Fibroblast of the aortic adventitia (primary cell): ENCODE measurements around the gene SMAD9. TPM values are rescaled to one million over a fixed set of nuclear protein-coding genes. Genes with fewer than 3 reads are reported as not detected.

ENCODE experiments used
- DNase-seq: peaks from one replicate; pipeline ENCODE4 v3.0.0-alpha.2; 2010; ENCODE audit warnings: low read depth
- H3K4me3 ChIP-seq: 2 replicates; pipeline ENCODE4 v1.5.1; 2011; ENCODE audit warnings: low read depth, mild to moderate bottlenecking, control low read depth, low read length, moderate library complexity
- total RNA-seq: library from RNA; depleted of rRNA; stranded (reverse); fragments of >200 nt; gene quantifications from 2 replicates; pipeline ENCODE4 v1.2.3, GENCODE V29; 2012; ENCODE audit warnings: low replicate concordance
- TF ChIP-seq, protein P1 (sequence below): IDR thresholded peaks from 2 replicates; pipeline ENCODE4 v1.5.1; 2011; ENCODE audit warnings: mild to moderate bottlenecking, low read length, control low read depth, inconsistent platforms; ENCODE audit not compliant: insufficient read depth

SMAD9 gene
- total RNA-seq, 1 donor, result 8.2 TPM

DNA sequence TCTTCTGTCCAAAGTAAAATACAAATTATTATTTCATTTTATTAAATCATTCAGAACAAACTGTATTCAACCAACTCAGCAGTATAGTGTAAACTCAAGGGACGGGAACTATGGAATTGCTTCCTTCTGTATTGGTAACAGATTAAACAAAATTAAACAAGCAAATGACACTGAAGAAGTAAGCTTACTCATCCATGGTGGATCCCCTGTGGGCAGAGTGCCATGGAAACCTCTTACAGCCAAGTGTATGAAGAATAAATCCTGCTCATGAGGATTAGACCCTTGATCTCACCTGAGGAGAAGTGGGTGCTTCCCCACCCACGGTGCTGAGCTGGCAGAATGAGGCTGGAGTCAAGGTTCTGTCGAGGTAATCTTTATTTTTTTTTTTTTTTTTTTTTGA lies 119.0 kb downstream of the SMAD9 start:
- no peak for DNase-seq
- H3K4me3 ChIP-seq, result no peak overlapping the region
- TF ChIP-seq, protein P1, sequence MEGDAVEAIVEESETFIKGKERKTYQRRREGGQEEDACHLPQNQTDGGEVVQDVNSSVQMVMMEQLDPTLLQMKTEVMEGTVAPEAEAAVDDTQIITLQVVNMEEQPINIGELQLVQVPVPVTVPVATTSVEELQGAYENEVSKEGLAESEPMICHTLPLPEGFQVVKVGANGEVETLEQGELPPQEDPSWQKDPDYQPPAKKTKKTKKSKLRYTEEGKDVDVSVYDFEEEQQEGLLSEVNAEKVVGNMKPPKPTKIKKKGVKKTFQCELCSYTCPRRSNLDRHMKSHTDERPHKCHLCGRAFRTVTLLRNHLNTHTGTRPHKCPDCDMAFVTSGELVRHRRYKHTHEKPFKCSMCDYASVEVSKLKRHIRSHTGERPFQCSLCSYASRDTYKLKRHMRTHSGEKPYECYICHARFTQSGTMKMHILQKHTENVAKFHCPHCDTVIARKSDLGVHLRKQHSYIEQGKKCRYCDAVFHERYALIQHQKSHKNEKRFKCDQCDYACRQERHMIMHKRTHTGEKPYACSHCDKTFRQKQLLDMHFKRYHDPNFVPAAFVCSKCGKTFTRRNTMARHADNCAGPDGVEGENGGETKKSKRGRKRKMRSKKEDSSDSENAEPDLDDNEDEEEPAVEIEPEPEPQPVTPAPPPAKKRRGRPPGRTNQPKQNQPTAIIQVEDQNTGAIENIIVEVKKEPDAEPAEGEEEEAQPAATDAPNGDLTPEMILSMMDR, result no peak

DNA sequence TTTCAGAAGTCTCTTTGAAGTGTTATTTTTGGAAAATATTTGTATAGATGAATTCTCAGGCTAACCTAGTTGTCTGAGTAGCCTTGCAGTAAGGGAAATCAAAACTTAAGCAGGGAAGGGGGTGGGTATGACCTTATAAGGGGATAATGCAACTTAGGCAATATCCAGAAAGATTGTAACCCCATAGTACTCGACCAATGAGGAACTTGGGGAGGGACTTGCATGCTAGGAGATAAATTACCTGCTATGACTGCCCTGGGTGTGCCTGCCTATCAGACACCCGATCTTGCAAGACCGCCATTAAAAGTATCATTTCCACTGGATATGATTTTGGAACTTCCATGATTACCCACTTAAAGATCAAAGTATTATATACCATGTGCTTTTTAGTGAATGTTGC lies 124.0 kb downstream of the SMAD9 start:
- TF ChIP-seq, protein P1, result no peak
- DNase-seq, result no peak
- H3K4me3 ChIP-seq, result no peak overlapping the region

GRCh38 chr13:36795463-36795862 lies 124.6 kb downstream of the SMAD9 start:
- no peak for DNase-seq
- TF ChIP-seq, protein P1, result no peak
- H3K4me3 ChIP-seq, result no peak overlapping the region

Other genes starting within 250 kb of the SMAD9 start
- gene SERTM1, start 246.2 kb downstream of the SMAD9 start, total RNA-seq, result under 0.01 and 0.25 TPM in 2 replicates
- gene RFXAP, start 101.0 kb downstream of the SMAD9 start, total RNA-seq, result 3.7 and 3.8 TPM in 2 replicates
- gene ALG5, start 79.1 kb upstream of the SMAD9 start, total RNA-seq, result 22.9 and 53.2 TPM in 2 replicates
- 41.9 and 55.2 TPM in 2 replicates for gene EXOSC8, start 80.5 kb upstream of the SMAD9 start, total RNA-seq
- gene SUPT20H, start 139.4 kb upstream of the SMAD9 start, total RNA-seq, result 54.3 and 69.4 TPM in 2 replicates
- gene CSNK1A1L, start 185.4 kb upstream of the SMAD9 start, total RNA-seq, result not detected in 2 replicates